ENCODE measurements around the gene TTC3. TPM values are rescaled to one million over a fixed set of nuclear protein-coding genes. Genes with fewer than 3 reads are reported as not detected.

TTC3 gene
- total and polyA plus RNA-seq, 2 donors from 2014 or later, result 22.3 to 102 TPM

DNA sequence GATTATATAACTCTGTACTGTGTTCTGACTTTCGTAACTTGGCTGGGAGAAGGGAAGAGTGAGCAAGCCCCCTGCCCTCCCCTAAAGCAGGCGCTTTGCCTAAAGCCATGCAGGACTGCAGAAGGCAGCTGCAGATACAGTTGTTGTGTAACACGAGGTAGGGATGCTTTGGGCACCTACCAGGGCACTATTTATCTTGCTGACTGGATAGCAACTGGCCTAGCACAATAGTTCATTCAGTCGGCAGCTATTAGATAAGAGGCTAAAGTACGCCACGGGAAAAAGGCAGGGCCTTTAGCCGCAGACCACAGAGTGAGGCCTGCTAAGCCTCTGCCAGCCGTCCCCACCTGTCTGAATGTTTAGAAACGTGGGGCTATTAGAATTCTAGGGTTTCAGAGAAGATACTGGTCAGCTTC is 80.9 kb downstream of the TTC3 start:
- peak overlapping the region in 1 of 2 donors; percentile 61 for H3K27ac ChIP-seq (ENCODE audit: low read depth in 2 of 2, low read length in 2 of 2)
- no peak for FAIRE-seq
- H3K36me3 ChIP-seq (ENCODE audit: control insufficient read depth in 2 of 3, insufficient read depth in 3 of 3, low read length in 3 of 3), result peaks cover 10 to 25% (median 11%) of the 10 kb centered on the region in 3 donors
- TF ChIP-seq, protein P1, sequence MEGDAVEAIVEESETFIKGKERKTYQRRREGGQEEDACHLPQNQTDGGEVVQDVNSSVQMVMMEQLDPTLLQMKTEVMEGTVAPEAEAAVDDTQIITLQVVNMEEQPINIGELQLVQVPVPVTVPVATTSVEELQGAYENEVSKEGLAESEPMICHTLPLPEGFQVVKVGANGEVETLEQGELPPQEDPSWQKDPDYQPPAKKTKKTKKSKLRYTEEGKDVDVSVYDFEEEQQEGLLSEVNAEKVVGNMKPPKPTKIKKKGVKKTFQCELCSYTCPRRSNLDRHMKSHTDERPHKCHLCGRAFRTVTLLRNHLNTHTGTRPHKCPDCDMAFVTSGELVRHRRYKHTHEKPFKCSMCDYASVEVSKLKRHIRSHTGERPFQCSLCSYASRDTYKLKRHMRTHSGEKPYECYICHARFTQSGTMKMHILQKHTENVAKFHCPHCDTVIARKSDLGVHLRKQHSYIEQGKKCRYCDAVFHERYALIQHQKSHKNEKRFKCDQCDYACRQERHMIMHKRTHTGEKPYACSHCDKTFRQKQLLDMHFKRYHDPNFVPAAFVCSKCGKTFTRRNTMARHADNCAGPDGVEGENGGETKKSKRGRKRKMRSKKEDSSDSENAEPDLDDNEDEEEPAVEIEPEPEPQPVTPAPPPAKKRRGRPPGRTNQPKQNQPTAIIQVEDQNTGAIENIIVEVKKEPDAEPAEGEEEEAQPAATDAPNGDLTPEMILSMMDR (IDR thresholded peaks at IDR 0.05; ENCODE audit: borderline replicate concordance, extremely low read depth, insufficient read depth), result no peak
- H3K4me1 ChIP-seq (ENCODE audit: control insufficient read depth in 2 of 3, insufficient read depth in 2 of 3, low read depth in 1 of 3, low read length in 3 of 3), result no peaks in the 10 kb centered on the region
- intact Hi-C loops (cut with DNase I), result no loop called here
- no peaks in the 10 kb centered on the region for H3K9me3 ChIP-seq (ENCODE audit: control insufficient read depth in 2 of 3, insufficient read depth in 1 of 3, low read length in 3 of 3)
- H3K27me3 ChIP-seq (ENCODE audit: control insufficient read depth, insufficient read depth, low read length), result no peaks in the 10 kb centered on the region
- H3K4me3 ChIP-seq (ENCODE audit: low read length in 3 of 3), result no peak overlapping the region
- no peak overlapping the region for H3K9ac ChIP-seq (ENCODE audit: low read length in 3 of 3)
- DNase-seq, result peak in 1 of 5 donors; percentile 58

DNA sequence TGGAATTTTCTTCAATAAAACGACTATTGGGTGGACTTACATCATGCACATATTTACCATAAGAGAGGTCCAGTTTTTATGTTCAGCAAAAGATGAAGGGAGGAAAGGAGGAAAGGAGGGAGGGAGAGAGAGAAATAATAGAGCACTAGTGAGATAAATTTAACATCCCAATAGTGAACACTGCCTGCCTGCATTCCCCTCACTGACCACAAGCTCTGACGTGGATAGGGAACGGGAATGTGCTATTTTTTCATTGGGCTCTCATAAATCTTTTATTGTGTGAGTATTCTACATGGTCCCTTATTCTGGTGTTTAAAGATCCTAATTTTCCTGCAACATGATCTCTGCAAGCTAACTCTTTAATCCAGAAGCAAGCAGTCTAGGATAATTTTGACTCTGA is 82.1 kb downstream of the TTC3 start:
- intact Hi-C loops (cut with DNase I), result no loop called here
- Histone ChIP-seq H3K9ac (ENCODE audit: low read length in 3 of 3) (no peak overlapping the region), H3K4me3 (ENCODE audit: low read length in 3 of 3) (no peak overlapping the region), H3K4me1 (ENCODE audit: control insufficient read depth in 2 of 3, insufficient read depth in 2 of 3, low read depth in 1 of 3, low read length in 3 of 3) (no peaks in the 10 kb centered on the region), H3K9me3 (ENCODE audit: control insufficient read depth in 2 of 3, insufficient read depth in 1 of 3, low read length in 3 of 3) (no peaks in the 10 kb centered on the region), H3K27me3 (ENCODE audit: control insufficient read depth, insufficient read depth, low read length) (no peaks in the 10 kb centered on the region), H3K36me3 (ENCODE audit: control insufficient read depth in 2 of 3, insufficient read depth in 3 of 3, low read length in 3 of 3) (peaks cover 5 to 35% (median 7%) of the 10 kb centered on the region in 3 donors), H3K27ac (ENCODE audit: low read depth in 2 of 2, low read length in 2 of 2) (no peak overlapping the region)
- no peak for FAIRE-seq
- DNase-seq, result peak in 1 of 5 donors; percentile 61
- TF ChIP-seq, protein P1 (IDR thresholded peaks at IDR 0.05; ENCODE audit: borderline replicate concordance, extremely low read depth, insufficient read depth), result no peak

DNA sequence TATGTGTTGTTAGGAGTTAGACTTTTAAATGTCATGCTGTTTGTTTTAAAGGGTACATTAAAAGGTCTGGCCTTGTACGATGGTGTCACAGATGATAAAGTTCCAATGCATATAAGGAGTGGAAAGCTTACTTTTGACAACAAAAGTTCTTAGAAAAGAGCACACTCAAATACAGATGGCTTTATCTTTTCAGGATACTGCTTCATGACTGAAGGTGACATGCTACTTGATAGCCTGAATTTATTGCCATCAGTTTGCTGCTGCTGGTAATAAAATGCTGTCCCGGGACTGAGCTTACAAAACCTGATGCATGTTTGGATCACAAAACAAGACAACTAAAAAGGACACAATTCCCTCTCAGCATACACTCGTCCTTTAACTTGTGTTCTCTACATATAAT is 84.9 kb downstream of the TTC3 start:
- Histone ChIP-seq H3K4me3 (ENCODE audit: low read length in 3 of 3) (no peak overlapping the region), H3K4me1 (ENCODE audit: control insufficient read depth in 2 of 3, insufficient read depth in 2 of 3, low read depth in 1 of 3, low read length in 3 of 3) (no peaks in the 10 kb centered on the region), H3K36me3 (ENCODE audit: control insufficient read depth in 2 of 3, insufficient read depth in 3 of 3, low read length in 3 of 3) (peaks cover 6 to 38% (median 7%) of the 10 kb centered on the region in 3 donors), H3K27me3 (ENCODE audit: control insufficient read depth, insufficient read depth, low read length) (no peaks in the 10 kb centered on the region), H3K9me3 (ENCODE audit: control insufficient read depth in 2 of 3, insufficient read depth in 1 of 3, low read length in 3 of 3) (no peaks in the 10 kb centered on the region), H3K27ac (ENCODE audit: low read depth in 2 of 2, low read length in 2 of 2) (no peak overlapping the region), H3K9ac (ENCODE audit: low read length in 3 of 3) (no peak overlapping the region)
- no peak for FAIRE-seq
- no peak for DNase-seq
- TF ChIP-seq, protein P1 (IDR thresholded peaks at IDR 0.05; ENCODE audit: borderline replicate concordance, extremely low read depth, insufficient read depth), result no peak
- intact Hi-C loops (cut with DNase I), result no loop called here

Measured in kidney (tissue), 14 donors.